BLaER1 (cell line): Measurements from ENCODE around the gene METTL2A.
"Not testable (repeated sequence)": the region's sequence is repeated elsewhere in the genome, so short reads cannot be mapped to it uniquely, and the experiment has no call there.

ENCODE experiments used
- H3K27ac ChIP-seq: shearing (Covaris generic); formaldehyde crosslinking; 2 replicates; pipeline ENCODE4 v1.8.1; 2022
- H3K27me3 ChIP-seq: shearing (Covaris generic); formaldehyde crosslinking; 2 replicates; pipeline ENCODE4 v1.8.1; 2022
- H3K36me3 ChIP-seq: shearing (Covaris generic); formaldehyde crosslinking; 2 replicates; pipeline ENCODE4 v1.8.1; 2022
- H3K4me1 ChIP-seq: shearing (Covaris generic); formaldehyde crosslinking; 2 replicates; pipeline ENCODE4 v1.8.1; 2022
- H3K4me2 ChIP-seq: shearing (Covaris generic); formaldehyde crosslinking; 2 replicates; pipeline ENCODE4 v1.8.1; 2022
- H3K4me3 ChIP-seq: shearing (Covaris generic); formaldehyde crosslinking; 2 replicates; pipeline ENCODE4 v1.8.1; 2022
- H3K9ac ChIP-seq: shearing (Covaris generic); formaldehyde crosslinking; 2 replicates; pipeline ENCODE4 v1.8.1; 2022
- H3K9me3 ChIP-seq: shearing (Covaris generic); formaldehyde crosslinking; 2 replicates; pipeline ENCODE4 v1.8.1; 2022
- H4K20me1 ChIP-seq: shearing (Covaris generic); formaldehyde crosslinking; 2 replicates; pipeline ENCODE4 v1.8.1; 2022
- Cebpa-rat ChIP-seq: shearing (Covaris generic); IDR thresholded peaks from 2 replicates; pipeline ENCODE4 v1.8.1; 2022

Gene METTL2A, protein sequence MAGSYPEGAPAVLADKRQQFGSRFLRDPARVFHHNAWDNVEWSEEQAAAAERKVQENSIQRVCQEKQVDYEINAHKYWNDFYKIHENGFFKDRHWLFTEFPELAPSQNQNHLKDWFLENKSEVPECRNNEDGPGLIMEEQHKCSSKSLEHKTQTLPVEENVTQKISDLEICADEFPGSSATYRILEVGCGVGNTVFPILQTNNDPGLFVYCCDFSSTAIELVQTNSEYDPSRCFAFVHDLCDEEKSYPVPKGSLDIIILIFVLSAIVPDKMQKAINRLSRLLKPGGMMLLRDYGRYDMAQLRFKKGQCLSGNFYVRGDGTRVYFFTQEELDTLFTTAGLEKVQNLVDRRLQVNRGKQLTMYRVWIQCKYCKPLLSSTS

GRCh38 chr17:62423647-62424461 lies at the start of gene METTL2A:
Gene METTL2A, plus strand, starts transcription at chr17:62423897. Its CDS starts 6 bp downstream, at chr17:62423903.
- H3K4me3 ChIP-seq = peak within 1 kb of the TSS; percentile 76
- peak within 1 kb of the TSS; percentile 68 for H3K27ac ChIP-seq
- peak within 1 kb of the TSS; percentile 79 for H3K9ac ChIP-seq
- peaks cover 15% of the 10 kb centered on the region for H3K4me1 ChIP-seq
- not testable (repeated sequence) for H3K27me3 ChIP-seq, H3K9me3 ChIP-seq
- peaks cover 23% of the 10 kb centered on the region for H3K36me3 ChIP-seq
- H4K20me1 ChIP-seq = 0 out of 2 replicates have a peak, but pooled peaks cover 15% of the 10 kb centered on the region
- H3K4me2 ChIP-seq = peak within 1 kb of the TSS; percentile 89

DNA sequence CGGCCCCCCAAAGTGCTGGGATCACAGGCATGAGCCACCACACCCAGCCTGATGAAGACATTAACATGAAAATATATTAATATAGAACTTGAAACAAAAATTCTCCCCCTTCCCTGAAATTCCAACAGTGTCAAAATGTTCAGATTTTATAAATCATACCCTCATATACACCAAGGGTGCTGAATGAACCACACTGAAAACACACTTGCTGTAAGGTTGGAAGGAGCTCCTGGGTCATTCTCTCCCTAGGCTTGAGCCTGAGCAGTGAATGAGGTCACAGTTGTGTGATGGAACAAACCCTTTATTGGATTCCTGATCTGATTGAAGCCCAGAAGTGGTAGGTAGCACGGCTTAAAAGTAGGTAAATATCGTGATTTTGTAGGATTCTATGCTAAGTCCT lies 43.4 kb upstream of the METTL2A start, which contains the start of gene EFCAB3:
Gene EFCAB3, plus strand, starts transcription at position 301 of the 400 bp plus-strand sequence. CDS start 2,427 bp downstream, outside the sequence.
- no peaks in the 10 kb centered on the region for H3K4me1 ChIP-seq
- H3K27me3 ChIP-seq = no peaks in the 10 kb centered on the region
- no peaks in the 10 kb centered on the region for H3K36me3 ChIP-seq
- H3K4me3 ChIP-seq = no peak within 1 kb of the TSS
- no peak within 1 kb of the TSS for H3K9ac ChIP-seq
- no peak within 1 kb of the TSS for H3K27ac ChIP-seq
- no peaks in the 10 kb centered on the region for H4K20me1 ChIP-seq
- no peak within 1 kb of the TSS for H3K4me2 ChIP-seq
- H3K9me3 ChIP-seq = no peaks in the 10 kb centered on the region
- no peak for TF ChIP-seq Cebpa-rat

GRCh38 chr17:62381561-62381960 lies 42.1 kb upstream of the METTL2A start:
- Histone ChIP-seq H3K4me3 (no peak overlapping the region), H3K4me2 (no peak overlapping the region), H3K36me3 (no peaks in the 10 kb centered on the region), H3K9me3 (no peaks in the 10 kb centered on the region), H4K20me1 (no peaks in the 10 kb centered on the region), H3K9ac (no peak overlapping the region), H3K4me1 (no peaks in the 10 kb centered on the region), H3K27ac (no peak overlapping the region), H3K27me3 (no peaks in the 10 kb centered on the region)
- TF ChIP-seq Cebpa-rat = no peak

DNA sequence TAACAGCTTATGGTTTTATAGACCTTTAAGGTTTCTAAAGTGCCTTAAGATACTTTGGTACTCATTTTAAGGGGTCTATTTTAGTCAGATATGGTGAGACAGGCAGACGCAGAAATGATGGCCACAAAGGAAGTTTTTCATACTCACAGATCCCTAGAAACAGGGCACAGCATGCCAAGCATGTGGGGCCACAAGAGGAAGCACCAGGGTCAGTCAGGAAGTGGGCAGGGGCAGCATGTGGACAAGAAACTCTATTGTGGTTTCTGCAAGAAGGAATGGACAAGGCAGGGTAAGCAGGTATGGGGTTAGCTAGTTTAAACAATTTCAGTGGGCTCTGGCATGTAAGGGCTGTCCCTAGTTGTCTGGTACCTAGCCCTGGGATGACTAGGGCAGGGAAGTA lies 34.8 kb upstream of the METTL2A start:
- H3K27me3 ChIP-seq = no peaks in the 10 kb centered on the region
- H3K4me3 ChIP-seq = no peak overlapping the region
- no peak for TF ChIP-seq Cebpa-rat
- no peaks in the 10 kb centered on the region for H3K36me3 ChIP-seq
- H4K20me1 ChIP-seq = no peaks in the 10 kb centered on the region
- H3K4me1 ChIP-seq = peaks cover 8% of the 10 kb centered on the region; the same call in 1 of the 2 replicates
- H3K4me2 ChIP-seq = 0 out of 2 replicates have a peak overlapping the region, but pooled peaks have one; percentile 4
- no peaks in the 10 kb centered on the region for H3K9me3 ChIP-seq
- no peak overlapping the region for H3K27ac ChIP-seq
- no peak overlapping the region for H3K9ac ChIP-seq

- no peaks in the 10 kb centered on the region for H3K9me3 ChIP-seq
- no peaks in the 10 kb centered on the region for H3K27me3 ChIP-seq
- H3K4me3 ChIP-seq = no peak overlapping the region
- no peaks in the 10 kb centered on the region for H3K36me3 ChIP-seq
- TF ChIP-seq Cebpa-rat = no peak
- H3K27ac ChIP-seq = no peak overlapping the region
- H3K4me2 ChIP-seq = no peak overlapping the region
- no peak overlapping the region for H3K9ac ChIP-seq
- H3K4me1 ChIP-seq = peaks cover 8% of the 10 kb centered on the region; the same call in 1 of the 2 replicates
- H4K20me1 ChIP-seq = no peaks in the 10 kb centered on the region
These were observed 30.8 kb upstream of the METTL2A start for GRCh38 chr17:62392908-62393307.

DNA sequence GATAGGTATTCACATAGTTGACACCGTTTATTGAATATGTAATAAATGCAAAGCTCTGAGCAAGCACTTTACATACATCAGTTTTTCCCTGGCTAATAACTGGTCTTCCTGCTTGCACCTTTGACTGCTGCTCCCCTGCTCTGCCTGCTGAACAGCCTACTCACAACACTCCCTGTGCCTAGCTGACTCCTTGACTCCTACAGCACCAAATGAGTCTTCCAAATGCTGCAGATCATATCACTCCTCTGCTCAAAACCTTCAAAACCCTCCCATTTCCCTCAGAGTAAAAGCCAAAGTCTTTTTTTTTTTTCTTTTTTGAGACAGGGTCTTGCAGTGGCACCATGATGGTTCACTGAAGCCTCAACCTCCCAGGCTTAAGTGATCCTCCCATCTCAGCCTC lies 24.8 kb upstream of the METTL2A start:
- Histone ChIP-seq H3K27me3 (no peaks in the 10 kb centered on the region), H3K4me3 (no peak overlapping the region), H3K4me2 (no peak overlapping the region), H3K36me3 (no peaks in the 10 kb centered on the region), H3K4me1 (no peaks in the 10 kb centered on the region), H4K20me1 (no peaks in the 10 kb centered on the region), H3K27ac (no peak overlapping the region), H3K9me3 (no peaks in the 10 kb centered on the region), H3K9ac (no peak overlapping the region)
- TF ChIP-seq Cebpa-rat = no peak

- Histone ChIP-seq H3K4me1 (no peaks in the 10 kb centered on the region), H3K9ac (no peak overlapping the region), H3K27ac (no peak overlapping the region), H3K4me3 (no peak overlapping the region), H3K36me3 (no peaks in the 10 kb centered on the region), H4K20me1 (no peaks in the 10 kb centered on the region), H3K4me2 (no peak overlapping the region), H3K27me3 (no peaks in the 10 kb centered on the region), H3K9me3 (no peaks in the 10 kb centered on the region)
- no peak for TF ChIP-seq Cebpa-rat
These were observed 18.2 kb upstream of the METTL2A start for GRCh38 chr17:62405451-62405850.

- H3K36me3 ChIP-seq, H3K4me3 ChIP-seq, H4K20me1 ChIP-seq, H3K9ac ChIP-seq, H3K27me3 ChIP-seq, H3K27ac ChIP-seq, H3K4me1 ChIP-seq, H3K9me3 ChIP-seq, H3K4me2 ChIP-seq: not testable (repeated sequence)
These were observed 10.6 kb upstream of the METTL2A start for GRCh38 chr17:62413090-62413489.

GRCh38 chr17:62426214-62426613 lies 2.5 kb downstream of the METTL2A start:
- not testable (repeated sequence) for H3K27me3 ChIP-seq, H3K9me3 ChIP-seq, H3K4me3 ChIP-seq, H3K27ac ChIP-seq, H3K4me2 ChIP-seq, H3K9ac ChIP-seq
- H3K4me1 ChIP-seq = peaks cover 15% of the 10 kb centered on the region
- H3K36me3 ChIP-seq = peaks cover 42% of the 10 kb centered on the region
- H4K20me1 ChIP-seq = 0 out of 2 replicates have a peak, but pooled peaks cover 15% of the 10 kb centered on the region

GRCh38 chr17:62435251-62435650 lies 11.6 kb downstream of the METTL2A start:
- not testable (repeated sequence) for H4K20me1 ChIP-seq, H3K4me1 ChIP-seq, H3K9me3 ChIP-seq, H3K27ac ChIP-seq, H3K4me3 ChIP-seq, H3K9ac ChIP-seq, H3K4me2 ChIP-seq, H3K27me3 ChIP-seq
- peaks cover 64% of the 10 kb centered on the region for H3K36me3 ChIP-seq

DNA sequence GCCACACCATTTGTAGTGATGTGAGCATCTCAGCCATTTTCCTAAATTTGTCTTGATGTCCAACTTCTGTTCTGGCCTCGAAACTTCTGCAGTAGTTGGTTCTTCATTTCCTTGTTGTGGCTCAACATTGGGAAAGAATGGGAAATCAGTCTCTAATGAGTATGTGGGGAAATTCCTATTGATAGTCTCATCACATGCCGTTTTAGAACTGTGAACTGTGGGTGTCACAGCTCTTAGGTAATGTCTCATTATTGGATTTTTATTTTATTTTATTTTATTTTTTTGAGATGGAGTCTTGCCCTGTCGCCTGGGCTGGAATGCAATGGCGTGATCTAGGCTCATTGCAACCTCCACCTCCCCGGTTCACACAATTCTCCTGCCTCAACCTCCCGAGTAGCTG lies 17.5 kb downstream of the METTL2A start:
- not testable (repeated sequence) for H3K27me3 ChIP-seq, H3K4me3 ChIP-seq, H3K27ac ChIP-seq, H3K4me1 ChIP-seq, H3K9me3 ChIP-seq, H4K20me1 ChIP-seq, H3K4me2 ChIP-seq, H3K9ac ChIP-seq
- peaks cover 68% of the 10 kb centered on the region for H3K36me3 ChIP-seq
